Keratinocyte (primary cell): Measurements from ENCODE around the gene CEBPE.

ENCODE experiments used
- EZH2 ChIP-seq: IDR thresholded peaks from one replicate; pipeline ENCODE4 v1.6.1; 2012; ENCODE audit warnings: inconsistent platforms, mild to moderate bottlenecking, low read length, moderate library complexity
- TF ChIP-seq, protein P1 (sequence below), 3 experiments: IDR thresholded peaks in 1 of 3; conservative IDR thresholded peaks in 1 of 3; optimal IDR thresholded peaks in 1 of 3; 2 replicates in 2 of 3; 3 replicates in 1 of 3; pipeline versions ENCODE3 to v1.5.1; 2011; ENCODE audit warnings: low read length in 3 of 3, mild to moderate bottlenecking in 3 of 3, moderate library complexity in 2 of 3, control low read depth in 1 of 3, inconsistent platforms in 1 of 3; ENCODE audit not compliant: insufficient read depth in 2 of 3; ENCODE audit errors: extremely low read depth in 1 of 3

DNA sequence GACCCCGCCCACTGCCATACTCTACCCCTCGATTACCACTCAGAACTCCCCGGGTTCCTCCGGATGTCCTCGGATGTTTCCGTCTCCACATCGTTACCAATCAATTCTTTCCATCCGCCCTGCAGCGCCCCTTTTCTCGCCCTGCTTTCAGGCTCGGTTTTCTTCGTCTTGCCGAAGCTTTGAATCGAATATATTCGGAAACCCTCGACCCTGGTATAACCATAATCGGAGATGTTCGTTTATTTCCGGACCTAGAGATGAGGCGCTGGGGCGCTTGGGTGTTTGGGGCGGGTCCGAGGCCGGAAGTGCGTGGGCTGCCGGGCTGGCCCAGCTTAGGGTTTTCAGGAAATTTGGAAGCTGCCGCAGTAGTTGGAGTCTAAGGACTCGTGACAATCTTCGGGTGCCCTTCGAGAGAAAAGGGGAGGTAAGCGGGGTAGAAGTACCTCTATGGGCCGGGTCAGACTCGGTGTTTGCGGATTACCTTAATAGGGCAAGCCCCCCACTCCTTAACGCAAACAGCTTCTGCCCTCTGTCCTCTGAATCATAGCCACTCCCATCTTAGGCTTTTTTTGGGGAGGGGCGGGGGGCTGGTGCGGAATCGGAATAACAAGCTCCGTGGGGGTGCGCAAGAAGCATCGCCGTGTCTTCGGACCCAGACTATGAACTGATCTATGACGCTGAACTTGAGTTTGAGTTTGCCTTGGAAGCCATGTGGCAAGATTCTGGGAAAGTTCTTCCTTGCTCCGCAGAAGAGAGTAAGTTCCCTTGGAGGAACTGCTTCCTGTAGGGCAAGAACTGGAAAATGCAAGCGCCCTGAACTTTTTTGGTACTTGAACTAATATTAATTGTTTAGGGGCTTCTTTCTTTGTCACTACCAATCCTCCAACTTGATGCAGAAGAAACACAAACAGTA is 23.6 kb downstream of the CEBPE start, which contains the start of gene C14orf119:
- TF ChIP-seq, protein P1, sequence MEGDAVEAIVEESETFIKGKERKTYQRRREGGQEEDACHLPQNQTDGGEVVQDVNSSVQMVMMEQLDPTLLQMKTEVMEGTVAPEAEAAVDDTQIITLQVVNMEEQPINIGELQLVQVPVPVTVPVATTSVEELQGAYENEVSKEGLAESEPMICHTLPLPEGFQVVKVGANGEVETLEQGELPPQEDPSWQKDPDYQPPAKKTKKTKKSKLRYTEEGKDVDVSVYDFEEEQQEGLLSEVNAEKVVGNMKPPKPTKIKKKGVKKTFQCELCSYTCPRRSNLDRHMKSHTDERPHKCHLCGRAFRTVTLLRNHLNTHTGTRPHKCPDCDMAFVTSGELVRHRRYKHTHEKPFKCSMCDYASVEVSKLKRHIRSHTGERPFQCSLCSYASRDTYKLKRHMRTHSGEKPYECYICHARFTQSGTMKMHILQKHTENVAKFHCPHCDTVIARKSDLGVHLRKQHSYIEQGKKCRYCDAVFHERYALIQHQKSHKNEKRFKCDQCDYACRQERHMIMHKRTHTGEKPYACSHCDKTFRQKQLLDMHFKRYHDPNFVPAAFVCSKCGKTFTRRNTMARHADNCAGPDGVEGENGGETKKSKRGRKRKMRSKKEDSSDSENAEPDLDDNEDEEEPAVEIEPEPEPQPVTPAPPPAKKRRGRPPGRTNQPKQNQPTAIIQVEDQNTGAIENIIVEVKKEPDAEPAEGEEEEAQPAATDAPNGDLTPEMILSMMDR (optimal IDR thresholded peaks at IDR 0.05 in 1 of 3, IDR thresholded peaks at IDR 0.05 in 1 of 3, conservative IDR thresholded peaks at IDR 0.05 in 1 of 3; ENCODE audit: extremely low read depth in 1 of 3, insufficient read depth in 2 of 3, low read length in 3 of 3): no peak
- no peak for TF ChIP-seq EZH2
